ENCODE measurements around the gene ZNF280B.

GRCh38 chr22:22488736-22489135 lies 19.8 kb downstream of the ZNF280B start:
- no peak for TF ChIP-seq CTCF (IDR thresholded peaks at IDR 0.05)
- no peak for TF ChIP-seq ZNF138 (CRISPR knock-in tag; conservative IDR thresholded peaks at IDR 0.05)

All from WTC11 (cell line).